Mammary epithelial cell (primary cell): ENCODE data around the gene KIF17.

Source experiments
- EZH2 ChIP-seq: IDR thresholded peaks from 2 replicates; pipeline ENCODE4 v1.6.1; 2012; ENCODE audit warnings: low read length, inconsistent platforms, borderline replicate concordance
- TF ChIP-seq, protein P1 (sequence below), 2 donors: IDR thresholded peaks in 1 of 2; conservative IDR thresholded peaks in 1 of 2; 2 replicates each; pipeline ENCODE4 v1.5.1; 2011 to 2012; ENCODE audit warnings: inconsistent platforms in 2 of 2, low read length in 2 of 2, mild to moderate bottlenecking in 2 of 2, control low read depth in 1 of 2, low read depth in 1 of 2; ENCODE audit not compliant: insufficient read depth in 1 of 2; ENCODE audit errors: extremely low read depth in 1 of 2

GRCh38 chr1:20665726-20666125 is 52.1 kb downstream of the KIF17 start:
- TF ChIP-seq, protein P1, sequence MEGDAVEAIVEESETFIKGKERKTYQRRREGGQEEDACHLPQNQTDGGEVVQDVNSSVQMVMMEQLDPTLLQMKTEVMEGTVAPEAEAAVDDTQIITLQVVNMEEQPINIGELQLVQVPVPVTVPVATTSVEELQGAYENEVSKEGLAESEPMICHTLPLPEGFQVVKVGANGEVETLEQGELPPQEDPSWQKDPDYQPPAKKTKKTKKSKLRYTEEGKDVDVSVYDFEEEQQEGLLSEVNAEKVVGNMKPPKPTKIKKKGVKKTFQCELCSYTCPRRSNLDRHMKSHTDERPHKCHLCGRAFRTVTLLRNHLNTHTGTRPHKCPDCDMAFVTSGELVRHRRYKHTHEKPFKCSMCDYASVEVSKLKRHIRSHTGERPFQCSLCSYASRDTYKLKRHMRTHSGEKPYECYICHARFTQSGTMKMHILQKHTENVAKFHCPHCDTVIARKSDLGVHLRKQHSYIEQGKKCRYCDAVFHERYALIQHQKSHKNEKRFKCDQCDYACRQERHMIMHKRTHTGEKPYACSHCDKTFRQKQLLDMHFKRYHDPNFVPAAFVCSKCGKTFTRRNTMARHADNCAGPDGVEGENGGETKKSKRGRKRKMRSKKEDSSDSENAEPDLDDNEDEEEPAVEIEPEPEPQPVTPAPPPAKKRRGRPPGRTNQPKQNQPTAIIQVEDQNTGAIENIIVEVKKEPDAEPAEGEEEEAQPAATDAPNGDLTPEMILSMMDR (conservative IDR thresholded peaks at IDR 0.05 in 1 of 2, IDR thresholded peaks at IDR 0.05 in 1 of 2; ENCODE audit: extremely low read depth in 1 of 2, insufficient read depth in 1 of 2, low read depth in 1 of 2, low read length in 2 of 2) = no peak
- TF ChIP-seq EZH2 = no peak
